GM18867 (cell line): Measurements from ENCODE around the gene STK32A.

Experiments used
- ATAC-seq: cut with Tn5 transposase; IDR thresholded peaks from one replicate; pipeline ENCODE4 v1.9.1; 2021; ENCODE audit warnings: mild to moderate bottlenecking, moderate library complexity; ENCODE audit not compliant: unreplicated experiment

The STK32A gene

DNA sequence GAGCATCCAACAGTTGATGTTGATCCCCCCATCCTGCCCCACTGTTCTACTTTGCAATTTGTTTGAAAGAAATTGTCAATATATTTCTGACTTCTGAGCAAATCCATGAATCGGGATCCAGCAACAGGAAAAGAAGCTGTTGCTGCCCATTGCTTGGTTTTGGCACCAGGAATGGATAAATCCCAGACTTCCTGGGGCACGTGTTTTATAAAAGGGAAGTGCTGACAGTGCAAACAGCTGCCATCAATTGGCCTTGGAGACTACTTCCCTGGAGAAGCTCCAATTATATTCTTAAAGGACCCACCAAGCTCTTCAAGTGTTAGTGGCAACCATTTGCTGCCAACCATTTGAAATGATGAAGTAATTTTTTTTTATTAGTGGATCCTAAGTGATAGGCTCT, 13.7 kb downstream of the STK32A start:
- ATAC-seq: no peak

DNA sequence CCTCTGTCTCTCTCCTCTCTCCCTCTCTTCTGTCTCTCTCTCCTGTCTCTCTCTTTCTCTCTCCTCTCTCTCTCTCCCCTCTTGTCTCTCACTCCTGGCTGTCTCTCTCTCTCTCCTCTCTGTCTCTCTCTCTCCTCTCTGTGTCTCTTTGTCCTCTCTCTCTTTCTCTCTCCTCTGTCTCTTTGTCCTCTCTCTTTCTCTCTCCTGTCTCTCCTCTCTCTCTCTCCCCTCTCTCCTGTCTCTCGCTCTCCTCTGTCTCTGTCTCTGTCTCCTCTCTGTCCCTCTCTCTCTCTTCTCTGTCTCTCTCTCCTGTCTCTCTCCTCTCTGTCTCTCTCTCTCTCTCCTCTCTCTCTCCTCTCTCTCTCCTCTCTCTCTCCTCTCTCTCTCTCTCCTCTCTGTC, 25.0 kb downstream of the STK32A start:
- no peak for ATAC-seq

DNA sequence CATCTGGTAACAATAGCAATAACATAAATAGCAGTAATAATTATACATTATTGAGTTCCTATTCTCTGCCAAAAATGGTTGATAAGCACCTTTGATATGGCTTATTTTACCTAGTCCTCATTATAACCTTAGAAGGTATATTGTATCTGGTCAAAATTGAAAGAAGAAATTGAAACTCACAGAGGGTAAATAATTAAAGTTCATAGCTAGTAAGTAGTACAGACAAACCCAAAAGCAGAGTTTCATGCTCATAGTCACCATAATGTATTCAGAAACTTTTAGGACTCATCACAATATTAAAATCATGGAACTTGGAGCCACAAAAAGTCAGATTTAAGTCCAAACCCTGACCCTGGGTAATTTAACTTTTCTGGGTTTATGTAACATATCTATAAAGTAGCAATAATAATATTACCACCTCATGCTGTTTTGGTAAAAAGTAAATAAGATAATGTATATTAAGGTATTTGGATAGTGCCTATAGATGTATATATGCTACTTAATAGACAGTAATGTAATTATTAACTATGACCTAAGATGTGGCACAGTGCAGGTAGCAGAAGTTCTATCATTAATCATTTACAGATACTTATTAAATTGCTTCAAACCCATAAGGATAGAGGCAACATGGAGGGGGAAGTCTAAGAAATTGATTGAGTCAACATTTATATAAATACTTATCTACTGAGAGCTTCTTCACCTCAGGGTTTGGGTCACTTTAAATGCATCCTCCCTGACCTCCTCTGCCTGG, 32.4 kb downstream of the STK32A start:
- ATAC-seq: no peak

DNA sequence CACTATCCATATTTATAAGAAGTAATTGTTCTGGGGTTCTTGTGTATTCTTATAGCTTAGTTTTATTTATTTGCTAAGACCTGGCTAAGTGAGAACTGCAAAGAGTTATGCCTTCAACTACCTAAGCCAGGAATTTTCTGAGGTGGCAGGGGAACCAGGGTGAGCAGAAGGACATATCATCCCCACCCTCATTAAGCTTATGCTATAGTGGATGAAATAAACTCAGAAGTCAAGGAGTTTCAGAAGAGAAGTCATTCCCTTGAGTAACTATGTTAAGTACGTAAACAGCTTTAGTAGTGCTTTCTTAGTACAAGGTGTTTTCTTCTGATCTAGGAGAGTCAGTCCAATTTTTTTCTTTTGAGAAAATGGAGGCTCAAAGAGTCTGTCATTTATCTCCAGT, 41.7 kb downstream of the STK32A start:
- no peak for ATAC-seq

DNA sequence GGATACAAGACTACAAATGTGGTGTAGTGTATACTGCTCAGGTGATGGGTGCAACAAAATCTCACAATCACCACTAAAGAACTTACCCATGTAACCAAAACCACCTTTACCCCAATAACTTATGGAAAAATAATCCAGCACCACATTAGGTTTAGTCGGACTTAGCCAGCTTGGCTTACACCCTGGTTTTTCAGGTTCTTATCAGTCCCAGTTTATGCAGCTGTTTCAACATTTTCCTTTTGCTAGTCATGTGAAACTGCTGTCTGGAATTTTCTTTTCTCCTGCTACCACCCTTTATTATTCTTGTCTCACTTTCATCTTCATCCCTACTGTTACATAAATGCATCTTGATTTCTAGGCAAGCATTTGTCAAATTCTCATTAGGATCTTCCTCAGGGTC, 51.5 kb downstream of the STK32A start:
- no peak for ATAC-seq

DNA sequence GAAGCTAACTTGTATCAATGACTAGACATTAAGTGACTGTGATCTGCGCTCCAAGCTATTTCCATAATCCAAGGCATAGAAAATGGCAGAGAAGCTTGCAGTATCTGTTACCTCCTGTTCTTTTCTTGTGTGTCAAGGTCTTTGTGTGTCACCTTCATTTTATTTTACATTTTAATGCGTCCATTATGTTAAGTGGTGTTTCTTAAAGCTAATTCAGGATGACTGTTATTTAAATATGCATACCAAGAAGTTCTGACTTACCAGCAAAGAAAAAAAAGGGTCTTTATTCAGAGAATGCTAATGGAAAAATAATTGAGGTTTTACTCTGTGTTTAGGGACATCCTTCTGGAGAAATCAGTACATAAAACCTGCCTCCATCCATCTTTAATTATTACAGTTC, 52.3 kb downstream of the STK32A start:
- ATAC-seq: no peak

DNA sequence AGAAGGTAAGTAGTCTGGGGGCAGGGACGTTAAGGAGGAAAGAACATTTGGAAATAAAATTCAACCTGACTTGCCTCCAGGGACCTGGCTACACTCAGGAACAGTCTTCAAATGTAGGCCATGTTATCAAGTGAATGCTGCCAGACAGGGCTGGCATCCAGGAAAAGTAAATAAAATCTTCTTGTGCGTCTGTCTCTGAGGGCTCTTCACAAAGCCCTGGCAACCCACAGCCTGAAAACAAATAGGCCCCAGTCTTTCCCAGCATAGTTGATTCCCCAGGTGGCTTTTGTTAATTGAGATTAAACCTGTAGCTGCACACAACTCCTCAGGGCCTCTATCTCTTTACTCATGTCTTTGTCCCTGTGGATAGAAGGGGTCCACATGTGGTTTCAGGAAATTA, 55.4 kb downstream of the STK32A start:
- ATAC-seq: no peak

DNA sequence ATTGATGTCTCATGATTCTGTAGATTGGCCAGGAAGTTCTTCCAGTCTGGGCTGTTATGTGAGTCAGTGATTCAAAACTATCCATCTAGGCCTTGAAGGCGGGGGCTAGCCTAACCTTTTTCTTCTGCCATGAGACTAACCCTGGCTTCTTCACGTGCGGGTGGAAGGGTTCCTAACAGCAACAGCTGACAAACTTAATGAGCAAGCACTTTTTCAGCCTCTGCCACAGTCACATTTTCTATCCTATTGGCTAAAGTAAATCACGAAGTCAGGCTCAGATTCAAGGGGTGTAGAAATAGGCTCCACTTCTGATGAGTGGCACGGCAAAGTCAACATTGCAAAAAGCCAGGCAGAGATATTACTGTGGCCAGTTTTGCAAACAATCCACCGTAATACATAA, 68.4 kb downstream of the STK32A start:
- ATAC-seq: no peak

DNA sequence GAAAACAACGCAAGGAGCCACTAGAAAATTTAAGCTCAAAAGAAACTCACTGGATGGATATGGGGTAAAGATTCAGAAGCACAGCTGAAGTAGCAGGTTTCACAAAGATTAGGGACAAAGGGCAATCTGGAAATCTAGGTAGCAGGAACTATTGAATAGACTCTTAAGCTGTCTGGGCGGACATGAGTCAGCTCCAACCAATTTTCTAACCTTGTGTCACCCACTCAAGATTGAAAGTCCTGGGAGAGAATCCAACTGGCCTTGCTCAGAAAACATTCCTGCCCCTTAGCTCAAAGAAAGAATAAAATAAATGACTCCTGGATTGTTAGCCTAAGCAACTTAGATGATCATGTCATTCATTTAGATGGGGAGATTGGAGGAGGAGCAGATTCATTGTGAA, 69.2 kb downstream of the STK32A start:
- ATAC-seq: no peak

DNA sequence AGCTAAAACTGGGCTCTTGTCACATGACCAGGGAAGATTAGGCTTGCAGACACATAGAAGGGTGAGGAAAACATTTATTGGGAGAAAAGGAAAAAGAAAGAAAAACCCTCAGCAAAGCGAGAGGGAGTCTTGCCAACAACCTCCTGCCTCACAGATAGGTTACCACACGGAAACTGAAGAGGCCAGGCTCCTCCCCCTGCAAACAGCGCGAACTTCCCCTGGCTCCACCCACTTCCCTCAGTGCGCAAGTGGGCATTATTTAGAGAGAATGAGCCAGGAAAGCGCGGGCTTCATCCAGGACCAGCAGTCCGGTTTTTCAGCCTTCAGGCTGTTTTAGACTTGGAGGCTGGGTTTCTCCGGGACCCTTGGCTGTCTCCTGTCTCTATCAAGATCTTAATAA, 70.3 kb downstream of the STK32A start:
- ATAC-seq: no peak

DNA sequence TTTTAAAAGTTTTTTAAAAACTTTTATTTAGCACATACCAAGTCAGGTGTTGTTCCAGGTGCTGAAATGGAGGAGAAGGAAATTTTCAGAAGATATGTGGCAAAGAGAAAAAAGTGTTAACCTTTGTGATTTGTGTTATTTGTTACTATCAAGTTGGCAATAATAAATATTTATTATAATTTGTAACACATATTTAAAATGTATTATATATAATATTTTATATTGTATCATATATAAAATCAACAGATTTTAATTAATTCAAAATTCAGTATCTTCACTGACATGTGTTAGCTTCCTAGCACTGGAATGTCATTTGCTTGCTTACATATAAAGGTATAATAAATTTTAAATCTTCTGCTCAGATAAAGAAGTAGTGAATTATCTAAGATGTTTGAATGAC, 71.5 kb downstream of the STK32A start:
- ATAC-seq: no peak

DNA sequence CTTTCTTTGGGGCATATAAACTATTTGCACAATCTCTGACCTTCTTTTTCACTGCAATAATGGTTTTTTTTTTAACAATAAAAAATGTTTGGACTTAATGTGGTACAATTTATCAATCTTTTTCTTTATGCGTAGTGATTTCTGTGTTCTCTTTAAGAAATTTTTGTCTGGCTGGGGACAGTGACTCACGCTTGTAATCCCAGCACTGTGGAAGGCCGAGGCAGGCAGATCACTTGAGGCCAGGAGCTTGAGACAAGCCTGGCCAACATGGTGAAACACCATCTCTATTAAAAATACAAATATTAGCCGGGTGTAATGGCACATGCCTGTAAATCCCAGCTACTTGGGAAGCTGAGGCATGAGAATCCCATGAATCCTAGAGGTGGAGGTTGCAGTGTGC, 72.3 kb downstream of the STK32A start:
- ATAC-seq: no peak

DNA sequence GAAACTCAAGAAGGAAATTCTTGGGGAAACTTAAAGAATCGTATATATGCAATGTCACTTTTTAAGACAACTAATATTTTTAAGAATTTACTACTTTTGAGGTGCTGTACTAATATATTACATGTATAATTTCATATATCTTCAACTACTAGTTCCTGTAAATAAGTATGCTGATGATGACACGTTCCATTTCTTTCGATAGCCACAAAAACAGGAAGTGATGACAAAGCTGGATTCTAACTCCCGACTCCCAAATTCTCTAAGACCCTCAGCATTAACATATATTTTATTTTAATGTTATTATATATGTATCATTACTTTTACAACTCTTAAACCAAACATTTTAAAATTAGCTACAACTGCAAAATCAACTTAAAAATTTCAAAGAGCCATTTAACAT, 74.8 kb downstream of the STK32A start:
- no peak for ATAC-seq

DNA sequence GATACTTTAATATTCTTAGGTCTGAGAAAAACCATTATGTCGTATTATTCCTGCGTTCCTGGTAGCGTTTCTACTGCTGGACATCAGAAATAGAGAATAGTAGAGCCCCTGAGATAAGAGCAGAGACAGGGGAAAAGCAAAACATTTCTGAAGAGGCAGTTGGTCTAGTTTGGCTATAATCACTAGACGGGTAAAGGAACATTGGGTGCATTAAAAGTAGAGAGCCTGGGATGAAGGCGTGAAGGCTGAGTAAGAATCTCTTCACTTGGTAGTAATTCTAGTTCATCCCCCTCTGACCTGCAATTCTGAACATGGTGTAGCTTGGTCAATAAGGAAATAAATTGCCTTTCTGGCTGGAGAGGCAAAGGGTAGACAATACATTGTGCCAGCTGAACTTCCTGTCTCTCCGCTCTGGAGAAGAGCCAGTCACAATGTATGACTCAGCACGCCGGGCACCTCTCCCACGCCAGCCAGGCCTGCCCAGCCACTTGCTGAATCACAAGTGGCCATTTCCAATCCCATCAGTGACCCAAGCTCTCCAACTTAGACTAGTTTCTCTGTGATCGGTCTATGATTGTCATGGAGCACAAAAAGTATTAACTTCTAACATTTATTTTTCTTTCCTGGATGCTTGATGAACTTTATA, 75.4 kb downstream of the STK32A start:
- no peak for ATAC-seq

DNA sequence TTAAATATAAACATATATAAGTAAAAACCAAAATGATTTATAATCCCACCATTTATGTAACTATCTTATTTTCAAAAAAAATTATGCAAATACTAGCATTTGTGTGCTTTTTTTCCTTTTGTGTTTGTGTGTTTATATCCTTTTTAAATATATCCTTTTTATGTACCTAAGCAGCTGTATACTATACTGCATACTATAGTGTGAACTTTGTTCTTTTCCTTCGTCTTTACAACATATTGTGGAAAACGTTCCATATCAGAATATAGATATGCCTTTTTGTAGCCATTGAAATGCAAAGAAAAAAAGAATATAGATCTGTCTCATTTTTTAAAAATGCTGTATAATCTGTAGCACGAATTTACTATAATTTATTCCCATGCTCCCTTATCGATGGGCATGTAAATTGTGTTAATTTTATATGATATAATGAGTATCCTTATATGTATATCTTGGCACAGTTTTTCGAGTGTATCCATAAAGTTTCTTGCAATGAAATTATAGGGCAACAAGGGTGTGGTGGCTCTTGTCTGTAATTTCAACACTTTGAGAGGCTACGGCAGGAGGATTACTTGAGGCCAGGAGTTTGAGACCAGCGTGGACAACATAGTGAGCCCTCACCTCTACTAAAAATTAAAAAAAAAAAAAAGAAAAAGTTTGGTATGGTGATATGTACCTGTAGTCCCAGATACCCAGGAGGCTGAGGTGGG, 83.3 kb downstream of the STK32A start:
- ATAC-seq: no peak

DNA sequence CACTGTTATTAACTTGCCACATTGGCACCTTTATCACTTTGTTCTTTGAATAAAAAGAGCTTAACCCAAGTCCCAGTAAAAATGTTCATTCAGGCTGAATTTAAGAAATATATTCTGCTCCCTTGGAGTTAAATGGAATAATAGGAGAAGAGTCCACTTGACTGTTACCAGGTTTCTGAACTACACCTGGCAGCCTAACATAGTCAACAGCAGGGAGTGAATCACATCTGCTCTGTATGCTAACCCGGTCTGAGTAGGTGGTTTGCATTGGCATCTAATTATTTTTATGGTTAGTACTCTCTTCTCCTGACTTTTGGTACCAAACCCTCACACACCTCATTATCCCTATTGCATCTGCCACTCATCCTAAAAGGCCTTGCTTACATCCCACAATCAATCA, 86.7 kb downstream of the STK32A start:
- ATAC-seq: no peak

DNA sequence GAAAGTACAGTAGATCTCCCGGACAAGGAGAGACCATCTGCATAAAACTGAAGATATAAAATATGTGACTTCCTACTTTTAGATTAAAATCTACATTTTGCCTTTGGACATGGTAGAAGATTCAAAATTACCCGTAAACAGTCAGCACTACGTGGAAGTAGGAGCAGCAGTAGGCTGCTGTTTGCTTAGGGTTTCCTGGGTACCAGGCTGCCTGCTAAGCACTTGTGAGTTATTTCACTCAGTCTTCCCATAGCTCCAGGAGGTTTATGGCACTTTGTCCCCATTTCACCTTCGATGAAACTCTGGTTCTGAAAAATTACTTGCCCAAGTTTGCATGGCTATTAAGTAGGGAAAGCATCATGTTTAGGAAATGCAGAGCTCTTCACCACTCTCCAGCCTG, 92.6 kb downstream of the STK32A start:
- no peak for ATAC-seq

DNA sequence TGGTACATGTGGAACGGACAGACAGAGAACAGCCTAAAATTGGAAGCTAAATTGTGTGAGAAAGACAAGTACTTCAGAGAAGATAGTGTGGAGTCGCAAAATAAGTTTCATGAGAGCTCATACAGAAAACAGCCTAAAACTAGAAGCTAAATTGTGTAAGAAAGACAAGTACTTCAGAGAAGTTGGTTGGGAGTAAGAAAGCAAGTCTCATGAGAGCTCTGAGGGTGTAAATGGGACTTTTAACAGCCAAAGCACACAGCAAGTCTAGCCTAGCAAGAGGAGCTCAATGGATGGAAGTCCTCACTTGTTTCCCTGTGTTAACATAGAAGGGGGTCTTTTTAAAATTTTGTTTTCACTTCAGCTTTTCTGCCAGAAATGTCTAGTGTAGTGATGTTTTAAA, 93.1 kb downstream of the STK32A start:
- ATAC-seq: no peak

DNA sequence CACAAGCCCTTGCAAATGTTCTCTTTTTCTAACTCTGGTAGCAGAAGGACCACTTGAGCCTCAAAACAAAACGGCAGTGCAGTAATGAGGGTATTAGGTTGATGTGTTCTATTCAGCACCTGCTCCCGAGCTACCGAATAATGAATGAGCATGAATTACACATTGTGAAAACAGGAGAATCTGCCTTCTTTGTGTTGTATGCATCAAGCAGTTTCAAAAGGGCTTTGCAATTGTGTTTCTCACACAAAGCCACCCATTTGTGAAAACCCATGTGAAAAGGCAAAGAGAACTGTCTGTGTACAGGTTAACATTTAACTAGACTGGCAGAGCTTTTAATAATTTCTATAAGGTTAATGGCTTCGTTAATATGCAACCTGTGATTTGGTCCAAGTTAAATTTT, 97.8 kb downstream of the STK32A start:
- no peak for ATAC-seq

DNA sequence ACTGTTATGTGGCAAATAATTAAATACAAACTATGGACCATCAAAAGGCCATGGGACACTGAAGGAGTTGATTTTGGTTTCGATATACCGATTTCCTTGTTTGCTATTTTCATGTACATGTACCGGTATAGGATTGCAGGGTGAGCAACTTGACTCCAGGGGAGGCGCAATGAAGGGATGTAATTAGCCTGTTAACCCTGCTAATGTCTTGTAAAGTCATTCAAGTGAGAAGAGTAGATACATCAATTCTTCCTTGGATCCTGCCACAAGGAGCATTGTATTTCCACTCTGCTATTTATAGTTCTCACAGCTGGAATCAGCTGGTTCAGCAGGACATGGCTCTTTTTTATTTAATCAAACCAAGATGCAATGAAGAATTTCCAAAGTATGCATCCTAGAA, 102.0 kb downstream of the STK32A start:
- ATAC-seq: no peak

DNA sequence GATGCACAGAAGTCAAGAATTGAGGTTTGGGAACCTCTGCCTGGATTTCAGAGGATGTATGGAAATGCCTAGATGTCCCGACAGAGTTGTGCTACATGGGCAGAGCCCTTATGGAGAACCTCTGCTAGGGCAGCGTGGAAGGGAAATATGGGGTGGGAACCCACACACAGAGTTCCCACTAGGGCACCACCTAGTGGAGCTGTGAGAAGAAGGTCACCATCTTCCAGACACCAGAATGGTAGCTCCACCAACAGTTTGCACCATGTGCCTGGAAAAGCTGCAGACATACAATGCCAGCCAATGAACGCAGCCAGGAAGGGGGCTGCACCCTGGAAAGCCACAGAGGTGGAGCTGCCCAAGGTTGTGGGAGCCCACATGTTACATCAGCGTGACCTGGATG, 104.5 kb downstream of the STK32A start:
- no peak for ATAC-seq

DNA sequence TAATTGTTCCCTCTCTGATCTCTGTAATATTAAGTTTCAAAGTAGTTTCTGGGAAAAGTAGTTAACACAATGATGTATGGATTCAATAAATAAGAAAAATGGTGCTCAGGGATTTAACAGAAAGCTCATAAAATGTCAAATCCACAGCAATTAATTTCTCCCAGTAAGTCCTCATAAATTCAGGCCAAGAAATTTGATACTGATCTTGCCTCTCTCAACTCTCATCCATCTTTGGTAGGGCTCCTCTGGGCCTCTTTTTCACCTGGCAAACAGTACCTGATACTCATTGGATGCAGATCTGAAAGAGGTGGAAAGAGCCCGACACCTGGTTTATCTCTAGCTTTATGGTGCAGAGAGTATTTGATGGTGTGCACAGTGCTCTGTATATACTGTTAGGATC, 106.1 kb downstream of the STK32A start:
- ATAC-seq: no peak
